Right lung (tissue), 5 donors: ENCODE measurements around the gene SOS2. TPM values are rescaled to one million over a fixed set of nuclear protein-coding genes. Genes with fewer than 3 reads are reported as not detected.
"Not testable (repeated sequence)": the region's sequence is repeated elsewhere in the genome, so short reads cannot be mapped to it uniquely, and the experiment has no call there.

ENCODE experiments used
- DNase-seq, 2 donors: peaks; one replicate each; pipeline ENCODE4 v3.0.0-alpha.2; 2013
- polyA plus RNA-seq, 5 donors: library from polyadenylated mRNA; unstranded; fragments of 120-200 nt; gene quantifications; one replicate each; pipeline versions ENCODE4 v1.2.1 to v1.2.3, GENCODE V29; 2013; ENCODE audit warnings: inconsistent platforms in 1 of 5, low replicate concordance in 1 of 5; ENCODE audit not compliant: insufficient read length in 5 of 5, insufficient read depth in 1 of 5

SOS2 gene
- polyA plus RNA-seq, 5 donors: 26.7 to 42.3 (median 36.7) TPM

DNA sequence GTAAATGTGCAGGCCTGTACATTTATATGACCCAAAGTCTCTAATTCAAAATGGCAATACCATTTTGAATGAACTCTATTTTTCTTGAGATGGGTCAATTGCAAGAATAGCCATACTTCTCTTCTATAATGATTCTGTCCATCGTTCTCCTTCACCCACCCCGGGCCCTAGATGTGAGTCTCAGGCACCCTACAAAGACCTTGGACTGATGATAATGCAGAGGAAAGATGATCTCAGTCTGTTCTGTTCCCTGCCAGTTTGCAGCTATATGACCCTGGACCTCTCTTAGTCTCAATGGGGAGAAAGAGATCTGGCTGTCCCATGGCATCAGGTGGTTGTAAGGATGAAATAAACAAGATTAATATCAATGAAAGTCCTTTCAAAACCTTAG, 145.1 kb downstream of the SOS2 start:
- DNase-seq: no peak

DNA sequence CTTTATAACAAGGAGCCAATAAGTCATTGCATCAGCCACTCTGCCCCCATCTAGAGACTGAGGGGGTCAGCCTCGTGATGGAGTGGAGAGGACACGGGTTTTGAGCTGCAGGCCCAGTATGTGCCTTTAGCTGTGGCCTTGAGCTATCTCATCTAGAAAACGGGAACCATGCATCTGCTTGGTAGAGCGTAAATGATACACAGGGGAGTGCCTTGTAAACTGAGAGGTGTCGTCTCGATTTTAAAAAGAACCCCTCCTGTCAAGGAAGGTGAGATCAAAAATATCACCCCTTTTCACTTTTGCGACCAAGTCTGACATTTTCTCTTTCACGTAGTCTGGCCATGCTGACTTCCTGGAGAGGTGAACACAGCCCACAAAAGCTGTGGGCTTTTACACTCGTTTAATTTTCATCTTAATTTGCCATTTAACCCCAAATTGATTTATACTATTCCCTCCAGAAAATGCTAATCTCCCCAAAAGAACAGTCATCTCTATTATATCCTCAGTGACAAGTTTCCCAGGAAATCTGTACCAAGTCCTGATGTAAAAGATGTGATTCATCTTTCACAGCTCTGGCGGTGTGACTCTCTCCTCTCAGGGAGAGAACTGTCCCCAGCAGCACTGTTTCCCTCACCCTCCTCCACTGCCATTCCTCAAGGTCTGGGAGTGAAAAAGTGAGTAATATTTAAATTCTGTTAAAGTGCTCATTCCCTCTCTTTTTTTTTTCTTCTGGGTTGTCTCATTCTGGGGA, 145.6 kb downstream of the SOS2 start:
- no peak for DNase-seq

DNA sequence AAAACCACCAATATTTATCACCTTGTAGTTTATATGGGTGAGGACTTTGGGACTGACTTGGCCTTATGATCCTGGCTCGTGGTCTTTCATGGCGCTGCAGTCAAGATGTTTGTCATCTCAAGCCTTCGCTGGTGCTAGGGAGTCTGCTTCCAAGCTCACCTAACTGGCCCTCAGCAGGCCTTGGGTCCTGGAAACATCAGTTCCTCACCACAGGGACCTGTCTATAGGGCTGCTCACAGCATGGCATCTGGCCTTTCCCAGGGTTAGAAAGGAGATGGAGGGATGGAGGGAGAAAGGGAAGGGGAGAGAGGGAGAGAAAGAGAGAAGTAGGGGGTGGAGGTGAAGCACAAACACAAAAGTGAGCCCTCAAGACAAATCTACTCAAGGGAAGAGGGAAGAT, 146.7 kb downstream of the SOS2 start:
- DNase-seq: no peak

DNA sequence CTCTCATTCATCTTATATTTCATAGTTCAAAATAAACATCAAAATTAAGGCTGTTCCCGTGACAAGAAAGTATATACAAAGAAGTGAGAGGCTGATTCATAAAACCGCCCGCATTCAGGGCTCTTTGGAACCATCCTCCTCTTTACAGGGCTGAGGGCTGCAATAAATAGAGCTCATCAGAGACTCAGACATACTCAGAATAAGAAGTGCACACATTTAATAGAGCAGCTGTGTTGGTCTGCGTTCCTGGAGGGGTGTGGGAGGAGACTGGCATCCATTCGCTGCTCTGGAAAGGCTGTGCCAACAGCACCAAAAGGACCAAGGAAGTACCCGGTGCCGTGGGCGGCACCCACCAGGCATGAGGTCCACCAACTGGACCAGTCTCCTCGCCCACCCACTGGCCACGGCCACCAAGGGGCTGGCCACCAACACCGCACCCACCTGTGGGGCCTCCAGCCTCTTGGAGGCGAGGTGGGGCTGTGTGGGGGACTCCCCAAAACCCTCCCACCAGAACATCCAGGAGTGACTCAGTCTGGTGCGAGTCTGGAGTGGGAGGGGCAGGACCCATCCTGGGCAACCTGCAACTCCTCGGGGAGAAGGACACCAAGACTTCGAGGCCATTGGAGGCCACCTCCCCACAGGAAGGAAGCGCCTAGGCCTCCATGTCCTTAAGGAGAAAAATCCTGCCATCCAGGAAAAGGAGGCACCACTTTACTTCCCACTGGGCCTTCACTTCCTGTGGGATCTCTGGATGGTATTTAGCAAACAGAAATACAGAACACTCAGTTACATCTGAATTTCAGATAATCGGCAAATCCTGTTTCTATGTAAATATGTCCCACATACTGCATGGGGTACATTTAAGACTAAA, 147.7 kb downstream of the SOS2 start:
- no peak for DNase-seq

DNA sequence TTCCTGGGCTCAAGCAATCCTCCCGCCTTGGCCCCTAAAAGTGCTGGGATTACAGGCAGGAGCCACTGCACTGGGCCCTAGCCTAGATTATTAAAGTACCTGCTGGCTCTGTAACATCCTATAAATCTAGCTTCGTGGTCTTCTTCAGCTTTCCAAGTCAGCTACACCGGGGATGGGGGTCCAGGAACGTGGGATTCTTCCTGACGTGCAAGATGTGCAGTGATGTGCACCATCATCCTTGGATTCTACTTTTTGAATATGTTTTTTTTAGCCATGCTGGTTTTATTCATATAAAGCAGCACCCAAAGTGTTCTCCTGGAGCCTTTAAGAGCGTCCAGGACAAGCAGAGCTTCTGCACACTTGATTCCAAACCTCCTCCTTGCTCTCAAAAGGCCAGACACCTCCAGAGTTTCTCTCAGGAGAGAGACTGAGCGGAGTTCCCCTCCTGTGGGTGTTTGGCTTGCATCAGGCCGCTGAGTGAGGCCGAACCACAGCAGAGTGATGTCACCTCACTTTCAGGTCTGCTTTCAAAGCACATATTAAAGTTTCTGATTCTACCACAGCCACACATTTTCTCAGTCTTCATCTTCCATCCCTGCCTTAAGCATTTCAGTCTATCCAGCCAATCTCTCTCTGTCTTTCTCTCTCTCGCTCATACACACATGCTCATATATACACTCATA, 148.5 kb downstream of the SOS2 start:
- no peak for DNase-seq

DNA sequence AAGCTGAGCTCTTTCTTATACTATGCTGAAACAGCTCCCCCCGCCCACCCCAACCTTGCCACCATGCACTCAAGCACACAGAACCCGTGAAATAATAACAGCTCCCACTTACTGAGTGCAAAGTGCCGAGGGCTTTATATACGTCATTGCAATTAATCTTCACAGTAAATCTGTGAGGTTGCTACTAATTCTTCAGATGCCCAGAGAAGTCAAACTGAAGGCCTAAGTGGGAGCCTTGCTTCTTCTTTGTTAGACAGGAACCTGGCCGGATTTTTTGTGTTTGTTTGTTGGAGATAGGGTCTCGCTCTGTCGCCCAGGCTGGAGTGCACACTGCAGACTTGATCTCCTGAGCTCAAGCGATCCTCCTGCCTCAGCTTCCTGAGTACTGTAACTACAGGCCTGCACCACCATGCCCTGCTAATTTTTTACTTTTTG, 149.1 kb downstream of the SOS2 start:
- DNase-seq: no peak

DNA sequence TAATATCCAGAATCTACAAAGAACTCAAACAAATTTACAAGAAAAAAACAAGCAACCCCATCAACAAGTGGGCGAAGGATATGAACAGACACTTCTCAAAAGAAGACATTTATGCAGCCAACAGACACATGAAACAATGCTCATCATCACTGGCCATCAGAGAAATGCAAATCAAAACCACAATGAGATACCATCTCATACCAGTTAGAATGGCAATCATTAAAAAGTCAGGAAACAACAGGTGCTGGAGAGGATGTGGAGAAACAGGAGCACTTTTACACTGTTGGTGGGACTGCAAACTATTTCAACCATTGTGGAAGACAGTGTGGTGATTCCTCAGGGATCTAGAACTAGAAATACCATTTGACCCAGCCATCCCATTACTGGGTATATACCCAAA, 152.3 kb downstream of the SOS2 start:
- DNase-seq: not testable (repeated sequence)

DNA sequence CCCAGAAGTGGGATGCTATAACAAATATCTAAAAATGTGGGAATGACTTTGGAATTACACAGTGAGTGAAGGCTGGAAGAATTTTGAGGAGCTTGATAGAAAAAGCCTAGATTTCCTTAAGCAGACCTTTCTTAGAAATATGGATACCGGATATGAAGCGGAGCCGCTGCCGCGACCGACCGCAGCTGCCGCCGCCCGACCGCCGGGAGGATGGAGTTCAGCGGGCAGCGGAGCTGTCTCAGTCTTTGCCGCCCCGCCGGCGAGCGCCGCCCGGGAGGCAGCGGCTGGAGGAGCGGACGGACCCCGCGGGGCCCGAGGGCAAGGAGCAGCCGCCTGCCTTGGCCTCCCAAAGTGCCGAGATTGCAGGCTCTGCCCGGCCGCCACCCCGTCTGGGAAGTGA, 157.7 kb downstream of the SOS2 start:
- DNase-seq: not testable (repeated sequence)

DNA sequence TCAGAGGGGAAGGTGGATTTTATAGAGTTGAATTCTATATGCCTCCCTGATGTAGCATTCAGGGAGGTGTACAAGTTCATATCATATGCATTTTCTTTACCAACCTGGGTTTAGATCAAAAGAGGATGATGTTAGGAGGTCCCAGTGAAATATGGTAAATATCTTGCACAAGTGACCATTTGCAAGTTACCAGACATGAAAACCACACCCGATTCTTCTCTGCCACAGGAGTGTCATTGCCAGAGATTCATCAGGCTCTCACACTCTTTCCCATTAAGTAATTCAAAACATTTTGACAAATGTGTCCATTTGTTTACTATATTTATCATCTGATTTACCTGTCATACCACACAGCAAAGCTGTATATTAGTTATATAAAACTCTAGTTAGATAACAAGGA, 159.0 kb downstream of the SOS2 start:
- no peak for DNase-seq

DNA sequence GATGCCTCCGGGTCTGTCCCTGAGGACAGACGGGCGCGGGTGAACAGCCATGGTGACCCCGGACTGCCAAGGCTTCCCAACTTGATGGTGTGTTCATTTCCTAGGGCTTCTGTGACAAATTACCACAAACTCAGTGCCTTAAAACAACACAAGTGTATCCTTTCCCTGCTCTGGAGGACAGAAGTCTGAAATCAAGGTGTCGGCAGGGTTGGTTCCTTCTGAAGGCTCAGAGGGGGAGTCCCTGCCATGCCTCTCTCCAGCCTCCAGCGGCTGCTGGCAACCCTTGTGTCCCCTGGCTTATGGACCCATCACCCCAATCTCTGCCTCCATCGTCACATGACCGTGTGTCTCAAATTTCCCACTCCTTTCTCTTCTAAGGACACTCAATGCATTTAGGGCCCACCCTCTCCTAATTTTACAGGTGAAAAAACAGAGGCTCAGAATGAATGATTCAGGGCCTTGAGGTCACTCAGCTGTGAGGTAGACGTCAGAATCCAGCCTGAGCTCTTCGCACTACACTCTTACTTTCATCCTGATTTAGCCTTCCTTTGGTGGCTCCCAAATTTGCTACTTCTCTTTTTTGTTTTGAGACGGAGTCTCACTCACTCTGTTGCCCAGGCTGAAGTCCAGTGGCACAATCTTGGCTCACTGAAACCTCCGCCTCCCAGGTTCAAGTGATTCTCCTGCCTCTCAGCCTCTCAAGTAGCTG, 160.4 kb downstream of the SOS2 start:
- DNase-seq: no peak

DNA sequence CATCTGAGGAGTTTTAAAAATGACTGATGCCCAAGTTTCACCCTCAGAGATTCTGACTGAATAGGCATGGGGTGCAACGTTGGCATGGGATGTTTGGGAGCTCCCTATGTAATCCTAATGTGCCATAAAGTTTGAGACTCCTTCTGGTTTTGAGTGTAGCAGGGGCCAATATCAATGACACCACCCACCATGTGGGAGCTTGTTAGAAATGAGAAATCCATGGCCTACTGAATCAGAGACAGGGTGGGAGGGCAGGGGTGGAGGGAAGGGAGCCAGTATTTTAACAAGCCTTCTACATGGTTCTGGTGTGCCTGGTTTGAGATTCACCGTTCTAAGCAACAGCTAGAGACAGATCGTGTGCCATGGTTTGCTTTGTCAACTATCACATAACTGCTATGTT, 161.1 kb downstream of the SOS2 start:
- DNase-seq: no peak

DNA sequence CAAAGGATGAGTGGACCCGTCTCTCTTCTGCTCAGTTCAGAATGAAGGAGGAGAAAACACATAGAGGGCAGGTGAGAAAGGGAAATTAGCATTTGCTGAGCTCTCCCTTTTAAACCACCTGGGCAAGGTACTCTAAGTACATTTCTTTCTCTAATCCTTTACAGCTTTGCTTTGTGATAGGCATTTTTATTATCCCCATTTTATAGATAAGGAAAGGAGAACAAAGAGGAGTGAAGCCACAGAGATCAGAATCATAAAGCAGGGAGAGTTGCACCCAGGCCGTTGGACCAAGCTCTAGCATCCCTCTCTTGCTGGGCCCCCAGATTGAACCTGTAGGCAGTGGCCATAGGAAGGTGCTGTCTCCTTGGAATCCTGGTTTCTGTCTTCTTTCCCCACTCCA, 162.1 kb downstream of the SOS2 start:
- no peak for DNase-seq

DNA sequence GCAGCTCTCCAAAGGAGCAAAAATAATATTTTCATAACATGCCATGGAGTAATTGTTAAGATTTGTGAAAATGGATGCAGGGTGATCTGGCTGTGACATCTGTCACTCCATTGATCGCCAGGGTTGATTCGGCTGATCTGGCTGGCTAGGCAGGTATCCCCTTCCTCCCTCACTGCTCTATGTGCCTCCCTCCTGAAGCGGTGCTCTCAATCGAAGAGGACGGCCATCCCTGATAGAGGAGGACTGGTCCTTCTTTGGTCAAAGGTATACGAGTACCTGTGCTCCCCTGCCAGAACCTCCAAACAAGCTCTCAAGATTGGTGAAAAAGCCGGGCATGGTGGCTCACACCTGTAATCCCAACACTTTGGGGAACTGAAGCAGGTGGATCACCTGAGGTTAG, 162.9 kb downstream of the SOS2 start:
- no peak for DNase-seq

DNA sequence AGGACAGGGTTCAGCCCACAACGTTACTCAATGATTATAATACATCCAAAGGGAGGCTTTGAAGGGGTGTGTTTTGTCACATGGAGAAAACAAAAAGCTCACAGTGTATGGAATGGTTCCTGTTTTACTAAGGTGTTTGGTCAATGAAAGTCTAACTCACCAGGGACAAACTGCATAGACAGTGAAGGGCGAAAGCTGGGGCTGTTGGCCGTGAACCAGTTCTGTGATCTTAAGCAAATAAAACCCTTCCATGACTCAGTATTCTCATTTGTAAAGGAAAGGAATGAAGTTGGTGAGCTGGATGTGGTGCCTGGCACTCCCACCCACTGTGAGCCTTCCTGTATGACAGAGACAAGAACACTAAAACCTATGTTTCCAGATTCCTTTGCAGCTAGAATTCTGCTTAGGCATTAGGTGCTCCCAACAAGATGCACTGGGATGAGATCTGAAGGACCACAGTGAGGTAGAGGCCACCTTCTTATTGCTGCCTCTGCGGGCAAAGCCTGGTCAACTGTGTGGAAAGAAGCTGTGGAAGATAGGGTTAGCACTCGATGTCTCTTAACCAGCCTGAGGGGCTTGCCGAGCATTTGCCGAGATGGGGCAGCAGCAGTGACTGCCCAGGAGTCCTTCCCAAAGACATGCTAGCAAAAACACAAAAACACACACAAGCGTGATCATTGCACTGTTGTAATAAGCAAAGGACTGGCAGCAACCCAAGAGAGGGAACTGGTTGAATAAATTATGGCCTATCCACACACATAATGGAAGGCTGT, 163.5 kb downstream of the SOS2 start:
- DNase-seq: no peak

Other genes starting within 250 kb of the SOS2 start
- 10 to 100 TPM; 14.0 to 20.3 (median 17.9) TPM for gene VCPKMT, start 115.0 kb downstream of the SOS2 start, polyA plus RNA-seq
- 1 to 10 TPM; 4.2 to 7.0 (median 5.8) TPM for gene L2HGDH, start 80.7 kb upstream of the SOS2 start, polyA plus RNA-seq
- gene DMAC2L, start 80.7 kb upstream of the SOS2 start, polyA plus RNA-seq: 10 to 100 TPM; 18.0 to 27.3 (median 23.7) TPM
- 10 to 100 TPM in 4 of 5 donors, 1 to 10 TPM in 1; 9.8 to 14.8 (median 13.6) TPM for gene CDKL1, start 165.3 kb upstream of the SOS2 start, polyA plus RNA-seq